Midbrain (tissue), 1 donor: ENCODE data around the gene ATP6V1A.
"Not testable (repeated sequence)": the region's sequence is repeated elsewhere in the genome, so short reads cannot be mapped to it uniquely, and the experiment has no call there.

Experiments used
- DNase-seq: peaks from one replicate; lab custom pipeline; 2025; lab: John Stamatoyannopoulos, UW

Gene ATP6V1A

DNA sequence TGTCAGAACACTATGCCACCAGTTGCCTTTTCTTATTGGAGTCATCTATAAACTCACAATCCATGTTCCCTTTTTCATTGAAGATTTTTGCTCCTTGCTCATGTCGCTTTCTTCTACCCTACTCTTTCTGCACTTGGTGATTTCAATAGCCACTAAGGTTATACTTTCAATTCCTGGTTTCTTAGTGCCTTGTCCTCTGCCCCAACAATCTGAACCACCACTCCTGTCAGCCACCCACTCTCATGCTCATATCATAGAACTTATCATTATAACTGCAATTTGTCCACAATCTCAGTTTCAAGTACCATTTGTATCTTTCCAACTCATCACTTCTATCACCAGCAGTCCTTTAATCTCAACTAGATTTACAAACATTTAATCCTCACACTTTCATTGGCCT, 81.8 kb downstream of the ATP6V1A start:
- no peak for DNase-seq

- DNase-seq: no peak
Observed at GRCh38 chr3:113829576-113830354, 82.9 kb downstream of the ATP6V1A start.

DNA sequence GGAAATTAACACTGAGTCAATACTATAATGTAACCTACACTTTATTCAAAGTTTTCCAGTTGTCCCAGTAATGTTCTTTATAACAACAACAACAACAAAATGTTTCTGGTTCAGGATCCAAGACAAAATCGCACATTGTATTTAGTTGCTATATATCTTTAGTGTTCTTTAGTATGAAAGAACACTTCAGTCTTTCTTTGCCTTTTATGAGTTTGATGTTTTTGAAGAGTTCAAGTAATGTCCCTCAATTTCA, 84.2 kb downstream of the ATP6V1A start:
- no peak for DNase-seq

GRCh38 chr3:113832477-113833164, 85.8 kb downstream of the ATP6V1A start:
- DNase-seq: no peak

GRCh38 chr3:113834983-113835382, 88.1 kb downstream of the ATP6V1A start:
- DNase-seq: no peak

- peak; percentile 87 for DNase-seq
Observed at GRCh38 chr3:113838631-113839209, 91.9 kb downstream of the ATP6V1A start, which contains the start of gene GRAMD1C. Gene GRAMD1C (plus strand): TSS chr3:113838788. CDS start chr3:113838910, 122 bp downstream.

DNA sequence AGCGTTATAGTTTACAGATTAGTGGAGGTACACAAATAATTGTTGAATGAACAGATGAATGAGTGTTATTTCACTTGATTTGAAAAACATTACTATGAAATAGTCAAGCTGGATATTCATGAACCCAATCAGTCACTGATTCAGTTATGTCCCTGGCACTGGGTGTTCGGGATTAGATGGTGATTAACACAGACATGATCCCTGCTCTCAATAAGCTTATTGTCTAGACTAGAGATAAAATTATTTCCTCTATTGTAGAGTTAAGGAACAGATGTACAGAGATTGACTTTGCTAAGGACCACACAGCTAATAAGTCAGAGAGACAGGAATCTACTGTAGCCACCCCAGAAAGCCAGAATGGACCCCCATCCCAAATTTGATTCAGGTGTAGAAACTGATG, 92.7 kb downstream of the ATP6V1A start:
- DNase-seq: no peak

GRCh38 chr3:113844622-113845222, 97.9 kb downstream of the ATP6V1A start:
- DNase-seq: peak; percentile 11

GRCh38 chr3:113847247-113847646, 100.4 kb downstream of the ATP6V1A start:
- DNase-seq: no peak

- no peak for DNase-seq
Observed at GRCh38 chr3:113847664-113848461, 101.0 kb downstream of the ATP6V1A start.

GRCh38 chr3:113849071-113849470, 102.2 kb downstream of the ATP6V1A start:
- not testable (repeated sequence) for DNase-seq

DNA sequence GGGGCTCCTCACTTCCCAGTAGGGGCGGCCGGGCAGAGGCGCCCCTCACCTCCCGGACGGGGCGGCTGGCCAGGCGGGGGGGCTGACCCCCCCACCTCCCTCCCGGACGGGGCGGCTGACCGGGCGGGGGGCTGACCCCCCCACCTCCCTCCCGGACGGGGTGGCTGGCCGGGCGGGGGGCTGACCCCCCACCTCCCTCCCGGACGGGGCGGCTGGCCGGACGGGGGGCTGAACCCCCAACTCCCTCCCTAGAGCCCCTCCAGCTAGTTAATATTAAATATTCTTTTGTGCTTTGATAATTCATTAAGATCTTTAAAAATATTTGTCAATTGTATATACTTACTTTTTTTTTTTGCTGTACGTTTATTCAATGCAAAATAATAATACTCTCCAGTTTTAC, 103.0 kb downstream of the ATP6V1A start:
- DNase-seq: not testable (repeated sequence)

- DNase-seq: not testable (repeated sequence)
Observed at GRCh38 chr3:113850391-113850790, 103.6 kb downstream of the ATP6V1A start.

DNA sequence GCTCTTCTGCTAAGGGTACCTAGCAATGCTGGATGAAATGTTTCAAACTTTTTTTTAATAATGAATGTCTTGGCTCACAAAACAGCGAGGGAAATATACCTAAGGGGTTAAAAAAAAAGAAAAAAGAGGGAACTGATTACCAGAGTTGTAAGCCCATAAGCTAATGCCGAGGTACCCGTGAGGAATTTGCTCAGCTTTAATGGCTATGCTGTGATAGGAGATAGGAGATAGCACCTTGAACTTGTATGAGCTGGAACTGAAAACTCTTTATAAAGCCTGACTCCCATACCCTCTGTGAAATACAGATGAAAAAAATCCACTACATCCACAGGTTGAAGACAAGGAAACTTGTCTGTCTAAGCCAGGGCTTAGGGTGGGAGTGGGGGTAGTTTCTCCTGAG, 105.7 kb downstream of the ATP6V1A start:
- DNase-seq: no peak
